HG02973 (cell line): Measurements from ENCODE around the gene SSX3.
"Not testable (repeated sequence)": the region's sequence is repeated elsewhere in the genome, so short reads cannot be mapped to it uniquely, and the experiment has no call there.

Experiments
- ATAC-seq: cut with Tn5 transposase; IDR thresholded peaks from one replicate; pipeline ENCODE4 v1.9.1; 2021; ENCODE audit warnings: moderate library complexity; ENCODE audit not compliant: unreplicated experiment

The SSX3 gene, protein sequence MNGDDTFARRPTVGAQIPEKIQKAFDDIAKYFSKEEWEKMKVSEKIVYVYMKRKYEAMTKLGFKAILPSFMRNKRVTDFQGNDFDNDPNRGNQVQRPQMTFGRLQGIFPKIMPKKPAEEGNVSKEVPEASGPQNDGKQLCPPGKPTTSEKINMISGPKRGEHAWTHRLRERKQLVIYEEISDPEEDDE

DNA sequence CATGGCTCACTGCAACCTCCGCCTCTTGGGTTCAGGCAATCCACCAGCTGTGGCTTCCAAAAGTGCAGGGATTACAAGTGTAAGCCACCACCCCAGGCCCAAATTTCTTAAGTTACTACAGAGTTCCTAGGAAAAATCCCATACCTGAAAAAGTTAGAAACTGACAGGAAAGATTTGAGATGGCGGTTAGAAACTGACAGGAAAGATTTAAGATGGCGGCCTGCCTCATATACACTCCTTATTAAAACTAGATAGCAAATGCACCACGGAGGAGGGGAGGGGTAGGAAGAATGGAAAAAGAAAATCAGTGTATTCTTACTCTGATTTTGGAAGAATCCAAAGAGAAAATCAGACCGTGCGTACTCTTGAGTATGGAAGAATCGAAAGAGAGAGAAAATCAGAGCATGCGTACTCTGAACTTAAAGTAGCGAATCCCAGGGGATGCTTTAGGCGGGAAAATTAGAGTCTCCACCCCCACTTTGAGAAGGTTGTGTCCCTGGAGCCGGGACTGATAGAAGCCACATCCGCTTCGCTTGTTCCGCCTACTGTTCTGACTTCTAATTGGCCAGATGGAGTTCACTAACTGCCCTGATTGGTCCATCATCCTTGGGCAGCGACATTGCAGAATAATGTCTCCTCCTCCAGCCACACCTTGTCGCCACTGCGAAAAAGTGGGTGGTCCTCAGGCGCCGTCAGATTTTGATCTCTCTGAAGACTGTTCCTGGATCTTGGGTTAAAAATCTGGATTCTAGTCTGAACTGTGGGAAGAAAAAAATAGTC is at the start of gene SSX3:
Gene SSX3, minus strand, starts transcription at position 389 of the 780 bp plus-strand sequence. CDS start 1,454 bp downstream, outside the sequence.
- not testable (repeated sequence) for ATAC-seq

DNA sequence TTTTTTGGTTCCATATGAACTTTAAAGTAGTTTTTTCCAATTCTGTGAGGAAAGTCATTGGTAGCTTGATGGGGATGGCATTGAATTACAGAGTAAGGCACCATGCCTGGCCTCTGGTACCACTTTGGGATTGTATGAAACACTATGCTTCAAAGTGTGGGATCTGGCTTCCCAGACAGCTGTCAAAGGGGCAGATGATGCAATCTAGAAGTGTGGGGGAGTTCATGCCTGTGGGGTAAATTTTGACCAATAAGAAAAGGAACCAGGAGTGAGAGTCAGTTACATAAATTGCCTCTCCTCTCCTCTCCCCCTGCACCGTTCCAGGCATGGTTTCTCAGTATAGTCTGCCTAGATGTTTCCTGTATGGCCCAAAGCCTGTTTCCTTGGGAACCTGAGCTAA is 41.3 kb upstream of the SSX3 start:
- ATAC-seq = not testable (repeated sequence)

DNA sequence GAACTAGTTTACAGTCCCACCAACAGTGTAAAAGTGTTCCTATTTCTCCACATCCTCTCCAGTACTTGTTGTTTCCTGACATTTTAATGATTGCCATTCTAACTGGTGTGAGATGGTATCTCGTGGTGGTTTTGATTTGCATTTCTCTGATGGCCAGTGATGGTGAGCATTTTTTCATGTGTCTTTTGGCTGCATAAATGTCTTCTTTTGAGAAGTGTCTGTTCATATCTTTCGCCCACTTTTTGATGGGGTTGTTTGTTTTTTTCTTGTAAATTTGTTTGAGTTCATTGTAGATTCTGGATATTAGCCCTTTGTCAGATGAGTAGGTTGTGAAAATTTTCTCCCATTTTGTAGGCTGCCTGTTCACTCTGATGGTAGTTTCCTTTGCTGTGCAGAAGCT is 40.4 kb upstream of the SSX3 start:
- not testable (repeated sequence) for ATAC-seq

DNA sequence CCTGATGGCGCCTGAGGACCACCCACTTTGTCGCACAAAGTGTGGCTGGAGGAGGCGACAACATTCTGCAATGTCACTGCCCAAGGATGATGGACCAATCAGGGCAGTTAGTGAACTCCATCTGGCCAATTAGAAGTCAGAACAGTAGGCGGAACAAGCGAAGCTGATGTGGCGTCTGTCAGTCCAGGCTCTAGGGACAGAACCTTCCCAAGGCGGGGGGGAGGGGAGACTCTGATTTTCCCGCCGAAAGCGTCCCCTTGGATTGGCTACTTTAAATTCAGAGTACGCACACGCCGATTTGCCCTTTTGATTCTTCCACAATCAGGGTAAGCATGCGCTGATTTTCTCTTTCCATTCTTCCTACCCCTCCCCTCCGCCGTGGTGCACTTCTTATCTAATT is 26.7 kb upstream of the SSX3 start, which contains the start of gene SSX4:
Gene SSX4, plus strand, starts transcription at position 301 of the 400 bp plus-strand sequence. CDS start 515 bp downstream, outside the sequence.
- ATAC-seq = not testable (repeated sequence)

DNA sequence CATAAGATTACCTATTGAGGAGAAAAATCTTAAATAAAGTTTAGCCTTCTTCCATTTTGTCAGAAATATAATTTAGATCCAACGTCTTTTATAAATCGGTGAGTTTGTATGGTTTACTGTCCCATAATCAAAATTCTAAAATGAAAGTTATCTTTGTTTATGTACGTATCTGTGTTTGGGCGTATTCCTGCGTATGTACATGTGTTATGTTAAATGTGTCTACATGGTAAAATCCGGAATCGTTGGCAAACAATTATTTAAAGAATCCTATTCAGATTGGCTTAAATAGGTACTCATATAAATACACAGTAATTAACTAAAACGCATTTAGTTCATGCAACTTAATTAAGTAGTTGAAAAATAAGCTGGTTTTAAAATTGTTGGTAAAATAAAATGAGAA is 13.9 kb upstream of the SSX3 start:
- ATAC-seq = not testable (repeated sequence)

DNA sequence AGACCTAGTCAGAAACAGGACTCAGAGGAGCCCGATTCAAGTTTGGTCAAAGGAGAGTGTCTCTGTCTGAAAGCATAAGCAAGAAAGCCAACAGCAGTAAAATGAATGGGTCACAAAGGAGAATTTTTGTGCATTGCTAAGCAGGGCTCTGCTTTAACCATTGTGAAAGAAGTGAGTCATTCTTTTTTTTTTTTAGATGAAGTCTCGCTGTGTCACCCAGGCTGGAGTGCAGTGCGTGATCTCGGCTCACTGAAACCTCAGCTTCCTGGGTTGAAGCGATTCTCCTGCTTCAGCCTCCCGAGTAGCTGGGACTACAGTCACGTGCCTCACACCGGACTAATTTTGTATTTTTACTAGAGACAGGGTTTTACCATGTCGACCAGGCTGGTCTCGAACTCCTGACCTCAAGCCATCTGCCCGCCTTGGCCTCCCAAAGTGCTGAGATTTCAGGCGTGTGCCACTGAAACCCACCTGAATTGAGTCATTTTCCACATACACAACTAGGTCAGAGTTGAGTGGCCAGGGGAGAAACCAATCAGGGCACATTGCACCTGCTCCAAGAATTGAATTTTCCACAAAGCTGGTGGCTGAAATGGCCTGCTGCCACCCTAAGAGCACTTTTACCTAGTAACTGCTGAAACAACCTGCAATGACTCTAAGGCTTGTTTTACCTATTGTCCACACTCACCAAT is 11.4 kb upstream of the SSX3 start:
- not testable (repeated sequence) for ATAC-seq

DNA sequence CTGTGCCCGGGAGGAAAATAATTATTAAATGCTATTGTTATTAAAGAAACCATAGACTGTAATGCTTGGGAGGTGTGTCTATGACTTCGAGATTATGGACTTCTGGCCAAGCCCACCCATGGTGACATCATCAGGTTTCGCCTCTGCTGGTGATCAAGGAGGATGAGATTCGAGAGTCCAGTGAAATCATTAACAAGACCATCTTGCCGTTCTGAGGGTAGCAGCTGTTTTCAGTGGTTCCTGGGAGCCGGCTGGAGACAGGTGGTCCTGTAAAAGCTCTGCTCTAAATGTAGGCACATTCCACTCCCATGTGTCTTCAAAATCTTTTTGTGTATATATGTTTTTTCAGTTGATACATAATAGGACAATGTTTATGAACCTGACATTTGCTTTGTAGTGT is 2.8 kb upstream of the SSX3 start:
- ATAC-seq = not testable (repeated sequence)

DNA sequence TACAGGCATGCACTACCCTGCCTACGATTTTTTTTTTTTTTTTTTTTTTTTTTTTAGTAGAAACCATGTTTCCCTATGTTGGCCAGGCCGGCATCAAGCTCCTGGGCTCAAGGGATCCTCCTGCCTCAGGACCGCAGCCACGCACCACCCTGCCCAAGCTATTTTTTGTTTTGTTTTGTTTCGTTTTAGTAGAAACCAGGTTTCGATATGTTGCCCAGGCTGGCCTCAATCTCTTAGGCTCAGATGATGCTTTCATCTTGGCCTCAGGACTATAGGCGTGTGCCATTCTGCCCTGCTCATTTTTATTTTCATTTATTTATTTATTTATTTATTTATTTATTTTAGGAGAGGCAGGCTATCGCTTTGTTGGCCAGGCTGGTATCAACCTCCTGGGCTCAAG is 1.2 kb upstream of the SSX3 start:
- ATAC-seq = no peak

DNA sequence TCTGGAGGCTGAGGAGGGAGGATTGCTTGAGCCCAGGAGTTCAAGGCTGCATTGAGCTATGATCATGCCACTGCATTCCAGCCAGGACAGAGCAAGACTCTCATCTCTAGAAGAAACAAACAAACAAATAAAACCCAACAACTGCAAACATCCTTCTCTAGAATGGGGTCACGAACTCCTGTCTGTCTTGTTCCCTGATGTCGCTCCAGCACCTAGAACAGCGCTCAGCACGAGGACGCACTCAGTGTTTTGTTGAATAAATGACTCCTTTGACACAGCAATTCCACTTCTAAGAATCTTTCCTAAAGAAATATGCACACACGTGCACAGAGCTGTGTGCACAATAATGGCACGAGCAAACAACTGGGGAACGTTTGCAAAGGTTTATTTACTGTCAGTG is 10.4 kb downstream of the SSX3 start:
- not testable (repeated sequence) for ATAC-seq

DNA sequence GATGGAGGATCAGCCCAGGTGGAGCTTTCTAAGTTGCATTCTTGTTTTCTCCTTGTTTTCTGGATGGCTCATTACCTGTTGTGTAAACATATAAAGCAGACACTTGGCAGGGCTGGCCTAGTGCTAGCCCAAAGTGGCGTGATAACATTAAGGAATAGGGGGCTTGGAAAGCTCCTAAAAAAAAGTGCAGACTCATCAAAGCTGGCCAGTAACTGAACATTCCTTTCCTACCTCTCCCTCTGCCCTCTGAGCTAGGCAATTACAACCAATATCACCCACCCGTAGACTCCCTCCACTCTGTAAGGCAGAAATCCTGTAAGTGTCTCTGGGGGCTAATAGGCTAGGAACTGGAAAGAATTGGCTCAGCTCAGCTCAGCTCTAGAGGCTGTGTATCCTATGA is 42.5 kb downstream of the SSX3 start:
- ATAC-seq = not testable (repeated sequence)

DNA sequence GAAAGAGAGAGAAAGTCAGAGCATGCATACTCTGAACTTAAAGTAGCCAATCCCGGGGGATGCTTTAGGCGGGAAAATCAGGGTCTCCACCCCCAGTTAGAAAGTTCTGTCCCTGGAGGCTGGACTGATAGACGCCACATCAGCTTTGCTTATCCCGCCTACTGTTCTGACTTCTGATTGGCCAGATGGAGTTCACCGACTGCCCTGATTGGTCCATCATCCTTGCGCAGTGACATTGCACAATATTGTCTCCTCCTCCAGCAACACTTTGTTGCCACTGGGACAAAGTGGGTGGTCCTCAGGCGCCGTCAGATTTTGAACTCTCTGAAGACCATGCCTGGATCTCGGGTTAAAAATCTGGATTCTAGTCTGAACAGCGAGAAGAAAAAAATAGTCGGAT is 50.3 kb downstream of the SSX3 start:
- no peak for ATAC-seq
